Measurements from ENCODE around the gene PLPPR2. TPM values are rescaled to one million over a fixed set of nuclear protein-coding genes. Genes with fewer than 3 reads are reported as not detected.
"Not testable (repeated sequence)": the region's sequence is repeated elsewhere in the genome, so short reads cannot be mapped to it uniquely, and the experiment has no call there.

The PLPPR2 gene
- total RNA-seq, 1 experiment from 2014 or later: 19.0 TPM

GRCh38 chr19:11338569-11339253 is 16.5 kb upstream of the PLPPR2 start:
- H3K4me3 ChIP-seq (ENCODE audit: low read depth, low read length, poor library complexity, severe bottlenecking): peak overlapping the region; percentile 78
- H3K27me3 ChIP-seq (replicated peaks; ENCODE audit: insufficient read depth, low read depth, low read length, poor library complexity): no peaks in the 10 kb centered on the region
- no TSS peak for BruUV-seq (replicated peaks)
- POLR2A ChIA-PET (ENCODE audit: low non-redundant PET): interaction anchor here (0.6 kb wide), 1 partner anchor 1653 kb away, joined by 3 read pairs; no protein-coding TSS in a partner anchor
- no peaks in the 10 kb centered on the region for H3K4me1 ChIP-seq (ENCODE audit: insufficient read depth, low read length, poor library complexity, severe bottlenecking)
- no peak for DNase-seq (ENCODE audit: low spot score)
- no peak for TF ChIP-seq EZH2 (IDR thresholded peaks at IDR 0.05; ENCODE audit: borderline replicate concordance, low read depth, low read length, poor library complexity, severe bottlenecking)
- H3K36me3 ChIP-seq (ENCODE audit: insufficient read depth, low read length, poor library complexity, severe bottlenecking): peaks cover 23% of the 10 kb centered on the region
- intact Hi-C loops (cut with micrococcal nuclease; ENCODE audit: unreplicated experiment): loop anchor here (5.0 kb wide), 1 partner anchor 266 kb away; no protein-coding TSS in a partner anchor
- no peaks in the 10 kb centered on the region for H3K9me3 ChIP-seq (ENCODE audit: low read depth, low read length, poor library complexity, severe bottlenecking)
- CTCF ChIA-PET: interaction anchor here (0.6 kb wide), 1 partner anchor 45 kb away, joined by 3 read pairs; no protein-coding TSS in a partner anchor
- peak overlapping the region; percentile 62 for H3K27ac ChIP-seq (ENCODE audit: low read depth, low read length, poor library complexity, severe bottlenecking)

- H3K9me3 ChIP-seq (ENCODE audit: low read depth, low read length, poor library complexity, severe bottlenecking): no peaks in the 10 kb centered on the region
- peak; percentile 95 for DNase-seq (ENCODE audit: low spot score)
- peaks cover 6% of the 10 kb centered on the region for H3K4me1 ChIP-seq (ENCODE audit: insufficient read depth, low read length, poor library complexity, severe bottlenecking)
- H3K27ac ChIP-seq (ENCODE audit: low read depth, low read length, poor library complexity, severe bottlenecking): peak within 1 kb of the TSS; percentile 62
- peaks cover 18% of the 10 kb centered on the region for H3K36me3 ChIP-seq (ENCODE audit: insufficient read depth, low read length, poor library complexity, severe bottlenecking)
- intact Hi-C loops (cut with micrococcal nuclease; ENCODE audit: unreplicated experiment): loop anchor here (5.0 kb wide), 1 partner anchor 267 kb away; no protein-coding TSS in a partner anchor
- CTCF ChIA-PET: interaction anchor here (0.6 to 0.8 kb wide), 2 partner anchors 42 to 45 kb away, joined by 3 to 8 read pairs; no protein-coding TSS in a partner anchor
- peak within 1 kb of the TSS; percentile 78 for H3K4me3 ChIP-seq (ENCODE audit: low read depth, low read length, poor library complexity, severe bottlenecking)
- POLR2A ChIA-PET (ENCODE audit: low non-redundant PET): interaction anchor here (0.5 to 0.7 kb wide), 2 partner anchors 42 to 45 kb away, joined by 3 to 4 read pairs; no protein-coding TSS in a partner anchor
- BruUV-seq (replicated peaks): no TSS peak
- H3K27me3 ChIP-seq (replicated peaks; ENCODE audit: insufficient read depth, low read depth, low read length, poor library complexity): no peaks in the 10 kb centered on the region
- no peak for TF ChIP-seq EZH2 (IDR thresholded peaks at IDR 0.05; ENCODE audit: borderline replicate concordance, low read depth, low read length, poor library complexity, severe bottlenecking)
- TF ChIP-seq CTCF (conservative IDR thresholded peaks at IDR 0.05; ENCODE audit: low read depth, low read length): no peak
These were observed 15.8 kb upstream of the PLPPR2 start, which contains the start of gene RAB3D for GRCh38 chr19:11339254-11340098. RAB3D (minus strand) TSS chr19:11339657; CDS start chr19:11337399, 2,258 bp downstream.

- DNase-seq (ENCODE audit: low spot score); H3K4me1 ChIP-seq (ENCODE audit: insufficient read depth, low read length, poor library complexity, severe bottlenecking); BruUV-seq (replicated peaks); H3K9me3 ChIP-seq (ENCODE audit: low read depth, low read length, poor library complexity, severe bottlenecking); H3K27me3 ChIP-seq (replicated peaks; ENCODE audit: insufficient read depth, low read depth, low read length, poor library complexity); intact Hi-C loops (cut with micrococcal nuclease; ENCODE audit: unreplicated experiment): not testable (repeated sequence)
- Histone ChIP-seq H3K36me3 (ENCODE audit: insufficient read depth, low read length, poor library complexity, severe bottlenecking) (peaks cover 13% of the 10 kb centered on the region), H3K4me3 (ENCODE audit: low read depth, low read length, poor library complexity, severe bottlenecking) (peak overlapping the region; percentile 78), H3K27ac (ENCODE audit: low read depth, low read length, poor library complexity, severe bottlenecking) (peak overlapping the region; percentile 62)
- ChIA-PET POLR2A (ENCODE audit: low non-redundant PET) (interaction anchor here (0.5 to 0.7 kb wide), 2 partner anchors 41 to 46 kb away, joined by 3 to 4 read pairs; no protein-coding TSS in a partner anchor), CTCF (interaction anchor here (0.8 kb wide), 1 partner anchor 46 kb away, joined by 8 read pairs; no protein-coding TSS in a partner anchor)
These were observed 15.1 kb upstream of the PLPPR2 start for GRCh38 chr19:11340099-11340467.

- BruUV-seq (replicated peaks): no TSS peak
- DNase-seq (ENCODE audit: low spot score): no peak
- Histone ChIP-seq H3K27ac (ENCODE audit: low read depth, low read length, poor library complexity, severe bottlenecking) (no peak overlapping the region), H3K36me3 (ENCODE audit: insufficient read depth, low read length, poor library complexity, severe bottlenecking) (peaks cover 4% of the 10 kb centered on the region), H3K27me3 (replicated peaks; ENCODE audit: insufficient read depth, low read depth, low read length, poor library complexity) (no peaks in the 10 kb centered on the region), H3K4me3 (ENCODE audit: low read depth, low read length, poor library complexity, severe bottlenecking) (no peak overlapping the region), H3K9me3 (ENCODE audit: low read depth, low read length, poor library complexity, severe bottlenecking) (no peaks in the 10 kb centered on the region), H3K4me1 (ENCODE audit: insufficient read depth, low read length, poor library complexity, severe bottlenecking) (peaks cover 14% of the 10 kb centered on the region)
- intact Hi-C loops (cut with micrococcal nuclease; ENCODE audit: unreplicated experiment): no loop called here
- ChIA-PET POLR2A (ENCODE audit: low non-redundant PET) (no interaction called here), CTCF (interaction anchor here (0.7 to 1.0 kb wide), 2 partner anchors 48 to 1423 kb away, joined by 5 read pairs; no protein-coding TSS in a partner anchor)
- TF ChIP-seq CTCF (conservative IDR thresholded peaks at IDR 0.05; ENCODE audit: low read depth, low read length) (no peak), EZH2 (IDR thresholded peaks at IDR 0.05; ENCODE audit: borderline replicate concordance, low read depth, low read length, poor library complexity, severe bottlenecking) (no peak)
These were observed 12.8 kb upstream of the PLPPR2 start for GRCh38 chr19:11342429-11342828.
